GM18868 (cell line): ENCODE data around the gene CFAP410.
"Not testable (repeated sequence)": the region's sequence is repeated elsewhere in the genome, so short reads cannot be mapped to it uniquely, and the experiment has no call there.

Source experiments
- ATAC-seq: cut with Tn5 transposase; IDR thresholded peaks from one replicate; pipeline ENCODE4 v1.9.1; 2021; ENCODE audit warnings: mild to moderate bottlenecking, moderate library complexity; ENCODE audit not compliant: unreplicated experiment

CFAP410 gene

GRCh38 chr21:44370027-44370735, 31.0 kb upstream of the CFAP410 start:
- ATAC-seq, result no peak

GRCh38 chr21:44368711-44369446, 29.7 kb upstream of the CFAP410 start:
- ATAC-seq, result no peak

- no peak for ATAC-seq
These were observed 27.5 kb upstream of the CFAP410 start for GRCh38 chr21:44366586-44367211.

GRCh38 chr21:44365967-44366585, 26.9 kb upstream of the CFAP410 start:
- ATAC-seq, result no peak

GRCh38 chr21:44365251-44365966, 26.2 kb upstream of the CFAP410 start:
- ATAC-seq, result no peak

- no peak for ATAC-seq
These were observed 25.2 kb upstream of the CFAP410 start for GRCh38 chr21:44364151-44365053.

GRCh38 chr21:44363278-44363677, 24.1 kb upstream of the CFAP410 start:
- no peak for ATAC-seq

GRCh38 chr21:44361903-44362302, 22.7 kb upstream of the CFAP410 start:
- not testable (repeated sequence) for ATAC-seq

GRCh38 chr21:44360159-44360558, 21.0 kb upstream of the CFAP410 start:
- no peak for ATAC-seq

- ATAC-seq, result no peak
These were observed 20.2 kb upstream of the CFAP410 start for GRCh38 chr21:44359396-44359795.

- ATAC-seq, result no peak
These were observed 18.1 kb upstream of the CFAP410 start for GRCh38 chr21:44357064-44357837.

- no peak for ATAC-seq
These were observed 17.4 kb upstream of the CFAP410 start for GRCh38 chr21:44356636-44357035.

- no peak for ATAC-seq
These were observed 17.0 kb upstream of the CFAP410 start for GRCh38 chr21:44356160-44356559.

- ATAC-seq, result no peak
These were observed 15.9 kb upstream of the CFAP410 start for GRCh38 chr21:44354775-44355771.

- no peak for ATAC-seq
These were observed 14.8 kb upstream of the CFAP410 start for GRCh38 chr21:44354001-44354405.

GRCh38 chr21:44353191-44353970, 14.2 kb upstream of the CFAP410 start, which contains the start of gene TRPM2:
Gene TRPM2 (plus strand): TSS chr21:44353621. CDS start chr21:44353701, 80 bp downstream.
- ATAC-seq, result no peak

- no peak for ATAC-seq
These were observed 13.2 kb upstream of the CFAP410 start for GRCh38 chr21:44352253-44352860.
